GM18873 (cell line): ENCODE results near the gene CHST2.
"Not testable (repeated sequence)": the region's sequence is repeated elsewhere in the genome, so short reads cannot be mapped to it uniquely, and the experiment has no call there.

Source experiments
- ATAC-seq: cut with Tn5 transposase; IDR thresholded peaks from one replicate; pipeline ENCODE4 v1.9.1; 2021; ENCODE audit warnings: mild to moderate bottlenecking, moderate library complexity, moderate number of reproducible peaks; ENCODE audit not compliant: unreplicated experiment, low FRiP score

CHST2 gene

DNA sequence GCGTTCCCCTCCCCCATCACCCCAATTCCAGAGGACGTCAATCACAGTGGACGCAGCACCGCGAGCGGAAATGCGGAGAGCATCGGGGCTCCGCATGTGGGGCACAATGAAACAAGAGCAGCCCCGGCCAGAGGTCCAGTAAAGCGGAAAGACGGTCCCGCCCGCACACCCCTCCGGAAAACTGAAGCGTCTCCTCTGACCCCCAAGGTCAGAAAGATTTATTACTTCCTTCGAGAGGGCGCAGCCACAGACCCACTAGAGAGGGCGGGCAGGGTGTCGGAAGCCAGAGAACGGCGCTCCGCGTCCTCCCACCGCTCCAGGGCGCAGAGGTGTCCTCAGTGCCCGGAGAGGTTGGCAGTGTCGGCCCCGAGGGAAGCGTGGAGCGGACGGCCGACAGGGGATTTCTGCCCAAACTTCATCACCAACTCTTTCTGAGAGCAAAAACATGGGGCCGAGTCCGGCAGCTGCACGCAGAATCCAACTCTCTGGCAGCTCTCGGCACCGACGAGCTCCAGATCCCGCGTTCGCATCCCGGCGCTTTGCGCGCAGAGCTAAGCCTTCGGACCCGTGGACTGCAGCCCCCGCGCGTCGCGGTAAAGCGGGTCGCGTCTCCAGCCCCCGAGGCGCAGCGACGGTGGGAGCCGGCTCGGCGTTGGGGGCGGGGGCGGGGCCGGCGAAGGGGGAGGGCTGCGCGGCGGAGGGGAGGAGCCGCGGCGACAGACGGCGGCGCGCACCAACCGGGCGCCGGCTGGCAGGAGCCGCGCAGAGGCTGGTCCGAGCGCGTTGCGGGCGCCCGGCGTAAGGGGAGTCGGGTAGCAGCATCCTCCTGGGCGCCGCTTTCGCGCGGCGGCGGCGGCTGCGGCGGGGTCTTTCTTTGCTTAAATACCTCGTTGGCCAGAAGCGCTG, at the start of gene CHST2:
TSS of gene CHST2 (plus strand) at position 763 of the 906 bp plus-strand sequence. CDS start 1,046 bp downstream, outside the sequence.
- peak; percentile 63 for ATAC-seq

DNA sequence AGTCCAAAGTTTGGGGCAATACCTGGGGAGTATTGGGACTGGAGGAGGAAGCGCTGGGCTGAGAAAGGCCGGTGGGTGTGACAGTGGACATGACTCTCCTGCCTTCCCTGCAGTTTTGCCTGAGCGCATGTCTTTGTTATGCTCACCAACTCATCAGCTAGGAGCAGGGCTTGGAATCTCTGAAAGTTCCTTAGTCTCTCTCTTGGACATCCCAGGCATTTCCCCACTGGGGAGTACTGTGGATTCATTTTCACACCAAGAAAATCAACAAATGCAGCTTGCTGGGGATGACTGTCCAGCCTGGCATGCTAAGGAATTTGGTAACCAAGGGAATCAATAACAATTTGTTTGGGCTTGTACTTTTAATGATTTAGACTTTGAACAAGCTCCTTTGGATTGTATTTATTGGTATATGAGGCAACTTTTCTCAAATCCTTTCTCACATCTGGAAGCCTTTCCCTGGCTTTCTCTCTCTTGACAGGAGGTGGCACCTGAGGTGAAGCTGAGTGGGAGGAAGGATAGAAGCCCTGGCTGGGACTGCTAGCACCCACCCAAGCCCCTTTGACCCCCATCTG, 48.5 kb upstream of the CHST2 start:
- no peak for ATAC-seq

- no peak for ATAC-seq
Measured at GRCh38 chr3:143071776-143072175, 47.8 kb upstream of the CHST2 start.

GRCh38 chr3:143072298-143073020, 47.1 kb upstream of the CHST2 start:
- ATAC-seq, result not testable (repeated sequence)

- ATAC-seq, result not testable (repeated sequence)
Measured at GRCh38 chr3:143073541-143073940, 46.0 kb upstream of the CHST2 start.

DNA sequence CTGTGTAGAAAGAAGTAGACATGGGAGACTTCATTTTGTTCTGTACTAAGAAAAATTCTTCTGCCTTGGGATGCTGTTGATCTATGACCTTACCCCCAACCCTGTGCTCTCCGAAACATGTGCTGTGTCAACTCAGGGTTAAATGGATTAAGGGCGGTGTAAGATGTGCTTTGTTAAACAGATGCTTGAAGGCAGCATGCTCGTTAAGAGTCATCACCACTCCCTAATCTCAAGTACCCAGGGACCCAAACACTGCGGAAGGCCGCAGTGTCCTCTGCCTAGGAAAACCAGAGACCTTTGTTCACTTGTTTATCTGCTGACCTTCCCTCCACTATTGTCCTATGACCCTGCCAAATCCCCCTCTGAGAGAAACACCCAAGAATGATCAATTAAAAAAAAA, 45.6 kb upstream of the CHST2 start:
- ATAC-seq, result not testable (repeated sequence)

DNA sequence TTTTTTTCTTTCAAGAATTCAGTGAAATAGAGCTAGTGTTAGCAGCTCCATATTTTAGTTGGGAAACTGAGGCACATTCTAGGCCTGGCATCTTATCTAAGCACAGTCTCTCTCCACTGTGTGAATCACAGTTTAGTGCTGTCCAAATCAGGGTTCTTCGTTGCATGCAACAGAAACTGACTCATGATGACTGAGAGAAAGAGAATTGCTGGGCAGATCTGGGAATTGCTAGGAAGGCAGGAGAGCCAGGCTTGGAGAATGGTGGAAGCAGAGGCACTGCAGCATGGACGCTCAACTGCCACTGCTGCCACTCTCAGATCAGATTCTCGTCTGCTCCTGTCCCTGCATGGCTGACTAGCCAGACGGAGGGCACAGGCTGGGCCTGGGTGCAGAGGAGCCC, 40.7 kb upstream of the CHST2 start:
- ATAC-seq, result no peak

DNA sequence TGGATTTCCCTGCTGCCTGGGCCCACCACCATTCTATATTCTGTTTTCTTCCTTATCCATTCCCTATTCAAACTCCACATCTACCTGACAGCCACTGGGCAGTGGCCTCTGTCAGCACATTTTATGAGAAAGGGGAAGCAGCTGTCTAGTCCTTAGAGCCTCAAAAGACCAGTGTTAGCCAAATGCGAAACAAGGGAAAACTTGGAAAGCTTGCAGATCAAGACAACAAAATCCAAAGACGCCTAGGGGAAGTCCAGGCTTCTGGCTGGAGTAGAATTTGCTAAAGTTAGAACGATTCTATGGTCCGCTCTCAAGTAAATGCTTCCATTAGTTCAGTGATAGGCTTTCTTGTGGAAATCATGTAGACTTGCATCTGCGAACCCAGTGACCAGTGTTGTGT, 39.4 kb upstream of the CHST2 start:
- ATAC-seq, result no peak

- no peak for ATAC-seq
Measured at GRCh38 chr3:143081365-143081764, 38.2 kb upstream of the CHST2 start.

DNA sequence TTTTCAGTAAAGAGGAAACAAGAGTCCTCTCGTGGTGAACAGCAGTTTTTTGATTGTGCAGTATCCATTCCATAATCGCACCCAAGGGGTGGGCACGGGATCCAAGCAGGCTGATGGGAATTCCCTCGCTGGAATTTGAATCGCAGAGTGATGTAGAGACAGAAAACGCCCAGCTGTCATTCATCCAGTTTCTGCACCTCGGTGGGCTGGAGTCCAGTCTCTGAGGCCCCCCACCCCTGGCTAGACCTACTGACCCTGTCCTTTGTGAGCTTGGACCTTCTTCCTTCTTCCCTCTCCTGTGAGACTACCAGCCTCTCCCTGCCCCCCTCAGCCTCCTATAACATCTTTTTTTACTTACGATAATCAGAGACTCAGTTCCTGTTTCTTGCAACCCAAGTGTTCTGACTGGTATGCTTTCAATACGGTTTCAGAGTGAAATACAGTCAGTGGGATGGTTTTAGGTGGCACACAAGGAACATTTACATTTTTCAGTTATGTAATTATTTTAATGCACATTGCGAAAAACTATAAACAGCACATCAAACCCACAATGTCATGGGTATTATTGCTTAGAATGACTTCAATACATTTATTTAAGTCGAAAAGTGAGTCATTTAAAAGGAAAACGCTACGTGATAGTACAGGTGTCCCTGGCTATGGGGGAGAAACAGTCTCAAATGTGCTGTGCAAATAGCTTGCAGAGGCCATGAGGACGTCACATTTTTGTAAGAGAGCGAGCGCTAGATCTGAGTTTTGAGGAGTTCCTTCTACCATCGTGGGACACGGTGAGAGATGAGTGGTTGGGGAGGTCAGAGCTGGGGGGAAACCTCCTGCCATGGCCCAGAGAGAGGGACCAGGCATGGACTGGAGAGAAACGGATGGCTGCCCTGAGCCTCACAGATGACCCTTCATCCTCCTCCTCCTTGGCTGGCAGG, 37.5 kb upstream of the CHST2 start:
- peak; percentile 86 for ATAC-seq

- no peak for ATAC-seq
Measured at GRCh38 chr3:143083781-143084180, 35.8 kb upstream of the CHST2 start.

- ATAC-seq, result peak; percentile 44
Measured at GRCh38 chr3:143084856-143085731, 34.5 kb upstream of the CHST2 start.

DNA sequence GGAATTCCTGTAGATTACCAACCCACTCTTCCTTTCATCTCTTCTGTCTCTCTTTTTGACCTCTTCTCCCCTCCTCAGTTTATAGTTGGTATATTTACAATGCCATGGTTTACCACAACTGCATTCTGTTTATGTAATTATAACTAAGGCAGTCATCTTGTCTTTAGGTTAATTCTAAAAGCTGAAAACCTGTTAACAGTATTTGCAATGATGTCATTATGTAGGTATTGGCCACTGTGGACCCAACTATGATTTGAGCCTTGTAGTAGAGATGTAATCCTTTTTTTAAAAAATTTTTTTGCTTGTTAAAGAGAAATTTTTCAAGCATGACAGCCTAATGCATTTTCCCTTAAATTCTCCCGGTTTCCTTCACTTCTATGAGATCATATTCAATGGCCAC, 30.7 kb upstream of the CHST2 start:
- no peak for ATAC-seq

GRCh38 chr3:143089965-143090364, 29.6 kb upstream of the CHST2 start:
- no peak for ATAC-seq

DNA sequence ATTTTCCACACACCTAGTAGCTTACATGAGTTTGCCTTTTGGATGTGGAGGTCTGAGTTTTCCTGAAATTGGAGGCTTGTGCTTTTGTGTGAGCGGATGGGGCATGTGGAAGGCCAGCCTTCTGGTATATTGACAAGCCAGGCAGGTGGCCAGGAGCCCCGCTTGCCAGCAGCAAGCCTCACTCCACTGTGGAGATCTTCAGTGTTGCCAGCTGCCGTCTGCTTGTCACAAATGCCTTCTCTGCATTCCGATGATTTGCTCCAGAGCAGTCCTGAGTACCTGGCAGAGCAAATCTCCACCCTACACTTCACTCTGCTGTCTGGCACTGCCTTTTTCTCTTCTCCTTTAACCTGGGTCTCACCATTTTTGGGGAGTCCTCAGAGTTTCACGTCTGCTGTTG, 29.1 kb upstream of the CHST2 start:
- ATAC-seq, result no peak

DNA sequence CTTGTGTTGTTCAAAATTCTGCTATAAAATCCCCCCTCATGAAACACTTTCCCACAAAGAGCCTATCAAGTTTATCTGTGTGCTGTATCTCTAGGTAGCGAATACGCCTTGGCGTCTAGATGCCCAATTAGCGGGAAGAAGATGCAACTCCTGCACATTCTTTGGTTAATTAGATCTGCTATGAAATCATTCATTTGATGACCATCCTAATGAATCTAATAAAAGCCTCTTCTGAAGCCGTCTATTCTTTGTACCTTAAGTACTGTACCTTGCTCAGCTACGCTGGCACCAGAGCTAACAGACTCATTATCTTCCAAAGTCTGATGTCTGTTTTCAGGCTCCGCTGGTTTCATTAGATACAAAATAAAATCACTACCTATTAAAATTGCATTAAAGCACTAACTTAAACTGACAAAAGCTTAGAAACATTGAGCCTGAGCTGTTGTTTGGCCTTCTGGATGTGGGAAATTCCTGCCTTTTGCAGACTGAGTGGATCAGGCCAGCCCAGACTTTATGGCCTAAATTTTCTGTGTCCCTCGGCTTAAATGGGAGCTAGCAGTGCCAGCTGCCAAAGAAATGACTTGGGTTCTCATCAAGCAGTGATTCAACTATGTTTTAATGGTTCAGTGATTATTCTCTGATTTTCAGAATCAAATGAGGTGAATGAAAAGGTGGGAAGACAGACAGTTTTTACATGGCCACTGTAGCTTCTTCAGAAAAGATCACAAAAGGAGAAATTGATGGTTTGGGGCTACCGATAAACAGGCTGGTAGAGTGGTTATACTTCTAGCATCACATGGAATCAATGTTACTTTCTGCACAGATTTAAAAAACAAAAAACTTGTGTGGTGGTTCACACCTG, 28.4 kb upstream of the CHST2 start:
- no peak for ATAC-seq

- ATAC-seq, result no peak
Measured at GRCh38 chr3:143092191-143092590, 27.4 kb upstream of the CHST2 start.

GRCh38 chr3:143095813-143096212, 23.8 kb upstream of the CHST2 start:
- no peak for ATAC-seq
